ENCODE results near the gene EIPR1.

The EIPR1 gene

DNA sequence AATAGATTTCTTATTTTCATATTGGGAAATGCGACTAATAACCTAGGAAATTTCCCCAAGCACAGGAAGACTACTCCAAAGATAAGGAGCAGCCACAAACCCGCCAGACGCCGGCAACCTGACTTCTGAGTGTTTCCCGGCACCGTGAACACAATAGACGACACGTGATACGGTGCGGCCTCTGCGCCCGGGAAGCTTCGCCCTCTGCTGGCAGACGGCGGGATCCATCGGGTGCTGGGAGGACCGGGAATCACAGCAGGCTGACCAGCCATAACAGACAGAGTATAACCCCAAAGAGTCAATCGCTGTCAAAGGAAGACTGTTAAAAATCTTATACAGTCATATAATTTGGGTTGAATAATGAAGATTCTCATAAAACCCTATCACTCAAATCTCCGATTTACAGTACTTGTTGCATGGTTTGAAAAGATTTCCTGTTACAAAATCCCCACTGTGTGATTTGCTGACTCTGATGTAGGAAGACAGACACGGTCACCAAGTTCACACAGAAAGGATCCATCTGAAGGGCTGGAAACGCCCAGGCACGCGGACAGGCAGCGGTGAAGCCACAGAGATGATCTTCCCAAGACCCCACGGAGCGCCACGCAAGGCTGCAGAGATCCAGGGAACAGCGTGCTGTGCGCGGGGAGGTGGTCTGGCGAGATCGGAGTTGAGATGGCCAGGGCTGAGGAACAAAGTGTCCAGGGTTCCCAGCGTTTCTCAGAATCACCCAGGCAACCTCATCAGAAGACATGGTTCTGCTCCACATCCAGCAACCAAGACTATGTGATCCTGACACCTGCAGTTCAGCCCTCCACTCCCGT lies 73.8 kb downstream of the EIPR1 start:
- H3K27ac ChIP-seq (ENCODE audit: low read depth, low read length, severe bottlenecking) = peak overlapping the region; percentile 67

DNA sequence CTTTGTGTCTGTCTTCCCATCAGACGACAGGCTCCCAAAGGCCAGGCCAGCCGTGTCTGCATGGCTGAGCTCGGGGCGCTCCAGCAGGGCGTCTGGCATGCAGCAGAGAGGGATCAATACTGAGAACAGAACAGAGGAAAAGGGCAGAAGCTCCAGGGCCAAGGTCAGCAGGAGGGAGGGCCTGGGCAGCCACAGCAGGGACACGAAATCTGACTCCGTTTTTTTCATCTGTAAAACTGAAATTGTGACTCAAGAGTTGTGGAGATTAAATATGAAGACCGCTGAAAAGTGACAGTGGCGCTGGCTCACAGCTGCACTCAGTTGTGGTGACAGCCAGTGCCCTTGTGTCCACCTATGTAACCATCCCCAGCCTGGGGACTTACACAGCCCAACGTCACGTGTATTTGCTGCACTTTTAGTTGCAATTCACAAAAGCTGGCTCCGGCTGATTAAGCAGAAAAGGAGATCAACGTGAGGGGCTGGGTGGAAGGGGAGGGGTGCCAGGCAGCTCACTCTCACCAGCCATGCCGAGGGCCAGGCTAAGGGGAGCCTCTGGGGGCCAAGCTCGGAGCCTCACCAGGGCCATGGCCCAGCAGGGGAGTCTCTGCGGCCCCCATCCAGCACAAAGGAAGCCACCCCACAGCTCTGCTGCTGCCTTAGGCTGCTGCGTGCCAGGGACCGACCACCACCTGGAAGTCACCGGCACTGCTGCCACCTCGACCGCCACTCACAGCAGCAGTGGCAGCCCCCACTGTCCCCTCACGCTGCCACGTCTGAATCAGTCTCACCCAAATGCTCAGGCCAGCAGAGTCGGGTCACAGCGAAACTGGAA lies 74.7 kb downstream of the EIPR1 start:
- H3K27ac ChIP-seq (ENCODE audit: low read depth, low read length, severe bottlenecking) = peak overlapping the region; percentile 67
- no peaks in the 10 kb centered on the region for H3K9me3 ChIP-seq (ENCODE audit: control insufficient read depth, low read length)
- no peak overlapping the region for H3K4me3 ChIP-seq (ENCODE audit: extremely low read depth, insufficient read depth, low read length, poor library complexity, severe bottlenecking)
- H3K4me1 ChIP-seq (ENCODE audit: control insufficient read depth, insufficient read depth, low read length, poor library complexity, severe bottlenecking) = peaks cover 5% of the 10 kb centered on the region
- H3K36me3 ChIP-seq (ENCODE audit: control insufficient read depth, insufficient read depth, low read length) = no peaks in the 10 kb centered on the region
- 77 to 78% methylated on average over 22 to 23 of the region's 25 CpGs for WGBS, 2 experiments (ENCODE audit: insufficient coverage in 2 of 2)

More for the DNA sequence above, 73.8 kb downstream of the EIPR1 start:
- 41% methylated on average over 27 to 30 of the region's 34 CpGs for whole genome bisulfite sequencing, 2 experiments (ENCODE audit: insufficient coverage in 2 of 2)
- H3K9me3 ChIP-seq (ENCODE audit: control insufficient read depth, low read length) = no peaks in the 10 kb centered on the region
- H3K36me3 ChIP-seq (ENCODE audit: control insufficient read depth, insufficient read depth, low read length) = no peaks in the 10 kb centered on the region
- H3K4me1 ChIP-seq (ENCODE audit: control insufficient read depth, insufficient read depth, low read length, poor library complexity, severe bottlenecking) = peaks cover 5% of the 10 kb centered on the region
- no peak overlapping the region for H3K4me3 ChIP-seq (ENCODE audit: extremely low read depth, insufficient read depth, low read length, poor library complexity, severe bottlenecking)

DNA sequence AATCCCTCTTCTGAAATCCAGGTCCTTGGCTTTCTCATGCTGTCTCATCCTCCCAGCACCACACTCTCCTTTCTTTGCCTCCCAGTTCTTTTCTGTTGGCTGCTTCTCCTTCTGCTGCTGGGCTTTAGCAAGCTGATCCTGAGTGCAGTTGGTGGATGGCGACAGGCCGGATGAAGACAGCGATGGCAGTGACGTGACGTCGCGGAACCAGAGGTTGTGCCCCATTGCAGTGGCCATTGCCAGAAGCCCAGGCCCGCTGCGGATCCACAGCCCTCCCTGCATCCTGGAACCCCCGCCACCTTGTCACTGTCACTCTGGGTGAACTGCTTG lies 75.2 kb downstream of the EIPR1 start:
- Histone ChIP-seq H3K4me1 (ENCODE audit: control insufficient read depth, insufficient read depth, low read length, poor library complexity, severe bottlenecking) (peaks cover 5% of the 10 kb centered on the region), H3K27ac (ENCODE audit: low read depth, low read length, severe bottlenecking) (no peak overlapping the region), H3K36me3 (ENCODE audit: control insufficient read depth, insufficient read depth, low read length) (no peaks in the 10 kb centered on the region), H3K9me3 (ENCODE audit: control insufficient read depth, low read length) (no peaks in the 10 kb centered on the region), H3K4me3 (ENCODE audit: extremely low read depth, insufficient read depth, low read length, poor library complexity, severe bottlenecking) (no peak overlapping the region)
- WGBS, 2 experiments (ENCODE audit: insufficient coverage in 2 of 2) = 96 to 97% methylated on average over 10 of the region's 10 CpGs

DNA sequence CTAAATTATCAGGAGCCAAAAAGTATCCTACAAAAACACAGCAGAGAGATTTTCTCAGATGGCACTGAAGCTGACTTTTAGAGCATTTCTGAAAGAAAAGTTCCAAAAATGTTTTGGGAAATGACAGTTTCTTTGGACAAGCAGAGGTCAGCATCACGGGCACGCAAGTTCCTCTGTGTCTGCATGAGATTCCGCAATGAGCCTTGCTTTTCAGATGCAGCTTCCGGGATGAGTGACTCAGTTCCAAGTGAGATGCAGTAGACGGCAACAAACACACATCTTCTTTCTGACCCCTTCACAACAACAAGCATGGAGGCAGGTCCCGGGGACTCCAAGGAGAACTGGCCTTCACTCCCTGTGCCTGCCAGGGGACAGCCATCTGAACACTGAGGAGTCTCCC lies 76.6 kb downstream of the EIPR1 start:
- WGBS, 2 experiments (ENCODE audit: insufficient coverage in 2 of 2) = 95 to 97% methylated on average over 6 of the region's 6 CpGs
- no peaks in the 10 kb centered on the region for H3K36me3 ChIP-seq (ENCODE audit: control insufficient read depth, insufficient read depth, low read length)
- H3K4me3 ChIP-seq (ENCODE audit: extremely low read depth, insufficient read depth, low read length, poor library complexity, severe bottlenecking) = no peak overlapping the region
- peaks cover 5% of the 10 kb centered on the region for H3K4me1 ChIP-seq (ENCODE audit: control insufficient read depth, insufficient read depth, low read length, poor library complexity, severe bottlenecking)
- no peak overlapping the region for H3K27ac ChIP-seq (ENCODE audit: low read depth, low read length, severe bottlenecking)
- no peaks in the 10 kb centered on the region for H3K9me3 ChIP-seq (ENCODE audit: control insufficient read depth, low read length)

DNA sequence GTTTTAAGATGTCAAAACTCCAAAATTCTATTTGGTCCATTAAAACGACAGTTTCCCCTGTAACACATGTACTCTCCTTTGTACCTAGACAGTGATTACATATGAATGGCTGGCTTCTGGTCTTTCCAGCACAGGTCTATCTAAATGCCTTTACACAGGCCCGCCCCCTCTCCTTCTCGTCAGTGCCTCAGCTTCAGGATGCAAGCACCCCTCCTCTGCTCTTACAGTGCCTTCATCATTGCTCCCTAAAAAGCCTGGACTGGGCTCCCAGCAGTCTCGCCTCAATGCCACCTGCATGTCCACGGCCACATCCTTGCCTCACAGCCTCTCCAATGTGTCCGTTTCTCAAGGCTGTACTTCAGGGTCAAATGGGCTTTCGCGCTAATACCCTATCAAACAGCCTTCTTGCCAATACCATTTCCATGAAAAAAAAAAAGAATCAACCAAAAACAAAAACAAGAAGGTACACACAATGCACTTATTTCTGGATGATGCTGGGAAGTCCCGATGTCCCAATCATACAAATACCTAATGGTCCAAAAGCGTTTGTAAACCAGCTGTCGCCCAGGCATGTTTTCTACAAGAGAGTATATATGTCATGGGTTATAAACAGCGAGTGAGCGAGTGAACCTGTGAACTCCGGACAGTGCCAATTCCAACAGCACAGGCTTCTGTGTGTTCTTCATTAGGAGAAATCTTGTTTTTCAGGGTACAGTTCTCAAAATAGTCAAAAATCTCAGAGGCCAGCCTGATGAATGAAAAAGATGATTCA lies 77.2 kb downstream of the EIPR1 start:
- Histone ChIP-seq H3K27ac (ENCODE audit: low read depth, low read length, severe bottlenecking) (no peak overlapping the region), H3K9me3 (ENCODE audit: control insufficient read depth, low read length) (no peaks in the 10 kb centered on the region), H3K4me3 (ENCODE audit: extremely low read depth, insufficient read depth, low read length, poor library complexity, severe bottlenecking) (no peak overlapping the region), H3K4me1 (ENCODE audit: control insufficient read depth, insufficient read depth, low read length, poor library complexity, severe bottlenecking) (peaks cover 5% of the 10 kb centered on the region), H3K36me3 (ENCODE audit: control insufficient read depth, insufficient read depth, low read length) (no peaks in the 10 kb centered on the region)
- 85 to 92% methylated on average over 10 to 12 of the region's 14 CpGs for WGBS, 2 experiments (ENCODE audit: insufficient coverage in 2 of 2)

DNA sequence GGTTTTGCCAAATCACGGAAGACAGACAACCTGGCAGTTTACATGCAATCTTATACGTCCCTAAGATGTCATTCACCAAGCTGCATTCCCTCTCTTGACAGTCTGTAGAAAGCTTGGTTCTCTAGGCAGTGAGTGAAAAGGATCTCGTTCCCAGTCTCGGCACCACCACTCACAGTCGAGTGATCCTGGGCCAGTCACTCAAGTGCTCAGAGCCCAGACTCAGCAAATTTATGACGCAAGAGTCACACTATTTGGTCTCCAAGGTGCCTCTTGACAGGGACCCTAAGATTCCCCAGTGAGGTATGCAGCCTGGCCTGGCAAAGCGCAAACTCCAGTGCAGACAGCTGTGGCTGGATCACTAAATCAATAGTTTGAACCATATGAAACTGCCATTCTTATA lies 77.9 kb downstream of the EIPR1 start:
- WGBS, 2 experiments (ENCODE audit: insufficient coverage in 2 of 2) = 88 to 99% methylated on average over 4 to 7 of the region's 7 CpGs
- H3K27ac ChIP-seq (ENCODE audit: low read depth, low read length, severe bottlenecking) = no peak overlapping the region
- peaks cover 5% of the 10 kb centered on the region for H3K4me1 ChIP-seq (ENCODE audit: control insufficient read depth, insufficient read depth, low read length, poor library complexity, severe bottlenecking)
- H3K9me3 ChIP-seq (ENCODE audit: control insufficient read depth, low read length) = no peaks in the 10 kb centered on the region
- H3K36me3 ChIP-seq (ENCODE audit: control insufficient read depth, insufficient read depth, low read length) = no peaks in the 10 kb centered on the region
- no peak overlapping the region for H3K4me3 ChIP-seq (ENCODE audit: extremely low read depth, insufficient read depth, low read length, poor library complexity, severe bottlenecking)

DNA sequence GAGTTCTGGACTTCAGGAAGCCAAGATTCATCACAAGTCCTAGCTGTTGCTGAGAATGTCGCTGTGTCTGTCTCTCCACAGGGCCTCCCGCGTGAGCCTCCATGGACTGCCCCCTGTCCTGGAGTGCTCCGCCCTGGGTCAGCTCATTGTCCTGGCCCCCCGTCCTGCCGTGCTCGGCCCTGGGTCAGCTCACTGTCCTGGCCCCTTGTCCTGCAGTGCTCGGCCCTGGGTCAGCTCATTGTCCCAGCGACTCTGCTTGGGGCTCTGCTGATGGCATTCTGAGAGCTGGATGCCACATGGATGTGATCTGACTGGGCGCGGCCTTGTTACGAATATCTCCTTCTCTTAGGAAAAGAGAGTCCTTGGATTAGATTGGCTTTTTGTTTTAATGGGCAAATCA lies 78.5 kb downstream of the EIPR1 start:
- WGBS, 2 experiments (ENCODE audit: insufficient coverage in 2 of 2) = 90 to 96% methylated on average over 8 of the region's 12 CpGs
- no peaks in the 10 kb centered on the region for H3K9me3 ChIP-seq (ENCODE audit: control insufficient read depth, low read length)
- H3K4me3 ChIP-seq (ENCODE audit: extremely low read depth, insufficient read depth, low read length, poor library complexity, severe bottlenecking) = no peak overlapping the region
- no peak overlapping the region for H3K27ac ChIP-seq (ENCODE audit: low read depth, low read length, severe bottlenecking)
- H3K36me3 ChIP-seq (ENCODE audit: control insufficient read depth, insufficient read depth, low read length) = no peaks in the 10 kb centered on the region
- H3K4me1 ChIP-seq (ENCODE audit: control insufficient read depth, insufficient read depth, low read length, poor library complexity, severe bottlenecking) = peaks cover 5% of the 10 kb centered on the region

DNA sequence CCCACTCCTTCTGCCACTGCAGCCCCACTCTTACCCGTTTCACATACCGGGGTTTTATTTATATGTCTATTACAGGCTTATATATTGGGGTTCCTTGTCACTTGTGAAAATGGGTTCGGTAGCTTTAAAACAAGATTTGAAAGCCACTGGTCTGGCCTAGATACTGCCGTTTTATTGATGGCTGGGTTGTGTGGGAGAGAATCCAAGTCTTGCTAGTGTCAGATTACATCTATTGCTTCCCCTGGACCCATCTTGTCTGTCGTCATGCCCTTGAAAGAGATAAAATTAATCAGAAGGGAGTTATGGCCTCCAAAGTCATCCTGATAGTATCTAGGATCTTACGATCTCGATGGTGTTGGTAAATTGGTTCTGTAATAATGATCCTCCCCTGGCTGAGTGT lies 79.4 kb downstream of the EIPR1 start:
- Histone ChIP-seq H3K4me1 (ENCODE audit: control insufficient read depth, insufficient read depth, low read length, poor library complexity, severe bottlenecking) (peaks cover 2% of the 10 kb centered on the region), H3K9me3 (ENCODE audit: control insufficient read depth, low read length) (no peaks in the 10 kb centered on the region), H3K4me3 (ENCODE audit: extremely low read depth, insufficient read depth, low read length, poor library complexity, severe bottlenecking) (no peak overlapping the region), H3K36me3 (ENCODE audit: control insufficient read depth, insufficient read depth, low read length) (no peaks in the 10 kb centered on the region), H3K27ac (ENCODE audit: low read depth, low read length, severe bottlenecking) (no peak overlapping the region)
- WGBS, 2 experiments (ENCODE audit: insufficient coverage in 2 of 2) = 89 to 97% methylated on average over 3 to 5 of the region's 7 CpGs

DNA sequence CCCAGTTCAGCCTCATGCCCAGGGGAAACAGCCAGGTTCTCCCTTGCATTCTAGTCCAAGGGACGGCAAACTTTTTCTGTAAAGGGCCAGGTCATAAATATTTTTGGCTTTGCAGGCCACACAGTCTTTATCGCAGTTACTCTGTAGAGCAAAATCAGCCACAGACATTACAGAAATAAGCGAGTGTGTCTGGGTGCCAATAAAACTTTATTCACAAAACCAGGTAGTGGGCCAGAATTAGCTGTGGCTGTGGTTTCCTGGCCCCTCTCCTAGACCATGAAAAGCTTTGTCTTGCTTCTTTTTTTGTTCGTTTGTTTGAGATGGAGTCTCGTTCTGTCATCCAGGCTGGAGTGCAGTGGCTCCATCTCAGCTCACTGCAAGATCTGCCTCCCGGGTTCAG lies 80.1 kb downstream of the EIPR1 start:
- H3K4me1 ChIP-seq (ENCODE audit: control insufficient read depth, insufficient read depth, low read length, poor library complexity, severe bottlenecking) = no peaks in the 10 kb centered on the region
- WGBS, 2 experiments (ENCODE audit: insufficient coverage in 2 of 2) = 93 to 95% methylated on average over 3 to 5 of the region's 6 CpGs
- no peak overlapping the region for H3K27ac ChIP-seq (ENCODE audit: low read depth, low read length, severe bottlenecking)
- H3K9me3 ChIP-seq (ENCODE audit: control insufficient read depth, low read length) = no peaks in the 10 kb centered on the region
- no peaks in the 10 kb centered on the region for H3K36me3 ChIP-seq (ENCODE audit: control insufficient read depth, insufficient read depth, low read length)
- H3K4me3 ChIP-seq (ENCODE audit: extremely low read depth, insufficient read depth, low read length, poor library complexity, severe bottlenecking) = no peak overlapping the region

DNA sequence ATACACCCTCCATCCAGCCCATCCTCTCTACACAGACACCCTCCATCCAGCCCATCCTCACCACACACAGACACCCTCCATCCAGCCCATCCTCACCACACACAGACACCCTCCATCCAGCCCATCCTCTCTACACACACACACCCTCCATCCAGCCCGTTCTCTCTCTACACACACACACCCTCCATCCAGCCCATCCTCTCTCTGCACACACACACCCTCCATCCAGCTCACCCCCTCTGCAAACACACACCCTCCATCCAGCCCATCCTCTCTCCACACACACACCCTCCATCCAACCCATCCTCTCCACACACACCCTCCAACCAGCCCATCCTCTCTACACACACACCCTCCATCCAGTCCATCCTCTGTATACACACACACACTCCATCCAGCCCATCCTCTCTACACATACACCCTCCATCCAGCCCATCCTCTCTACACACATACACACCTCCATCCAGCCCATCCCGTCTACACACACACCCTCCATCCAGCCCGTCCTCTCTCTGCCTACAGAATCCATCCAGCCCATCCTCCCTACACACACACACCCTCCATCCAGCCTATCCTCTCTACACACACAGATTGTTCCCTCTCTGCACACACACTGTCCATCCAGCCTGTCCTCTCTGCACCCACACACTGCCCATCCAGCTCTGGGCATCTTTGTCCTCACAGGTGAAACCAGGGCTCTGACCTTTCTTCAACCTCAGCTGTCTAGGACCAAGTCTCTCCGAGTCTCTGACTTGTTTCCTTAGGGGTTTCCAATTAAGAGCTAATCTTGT lies 81.2 kb downstream of the EIPR1 start:
- WGBS, 2 experiments (ENCODE audit: insufficient coverage in 2 of 2) = 88 to 95% methylated on average over 4 of the region's 4 CpGs
- no peaks in the 10 kb centered on the region for H3K9me3 ChIP-seq (ENCODE audit: control insufficient read depth, low read length)
- H3K36me3 ChIP-seq (ENCODE audit: control insufficient read depth, insufficient read depth, low read length) = no peaks in the 10 kb centered on the region
- H3K4me3 ChIP-seq (ENCODE audit: extremely low read depth, insufficient read depth, low read length, poor library complexity, severe bottlenecking) = no peak overlapping the region
- H3K27ac ChIP-seq (ENCODE audit: low read depth, low read length, severe bottlenecking) = no peak overlapping the region
- no peaks in the 10 kb centered on the region for H3K4me1 ChIP-seq (ENCODE audit: control insufficient read depth, insufficient read depth, low read length, poor library complexity, severe bottlenecking)

All from mesodermal cell (in vitro differentiated cells).